Upper lobe of right lung (tissue), 1 donor: Measurements from ENCODE around the gene DNAJC6. TPM values are rescaled to one million over a fixed set of nuclear protein-coding genes. Genes with fewer than 3 reads are reported as not detected.

Experiments used
- ATAC-seq: fragments of 200-7000 bp; cut with Tn5 transposase; one replicate; pipeline ENCODE4 v1.9.1; 2020; ENCODE audit warnings: mild to moderate bottlenecking, moderate library complexity
- DNase-seq: peaks from one replicate; pipeline ENCODE4 v3.0.0-alpha.2; 2020
- H3K27ac ChIP-seq: fragments of 200-600 bp; one replicate; pipeline ENCODE4 v1.8.0; 2022
- H3K27me3 ChIP-seq: fragments of 200-600 bp; one replicate; pipeline ENCODE4 v1.8.0; 2022; ENCODE audit warnings: mild to moderate bottlenecking
- H3K36me3 ChIP-seq: fragments of 200-600 bp; one replicate; pipeline ENCODE4 v1.8.0; 2022
- H3K4me1 ChIP-seq: fragments of 200-600 bp; one replicate; pipeline ENCODE4 v1.8.0; 2022
- H3K4me3 ChIP-seq: fragments of 200-600 bp; one replicate; pipeline ENCODE4 v1.8.0; 2022; ENCODE audit warnings: mild to moderate bottlenecking
- H3K9me3 ChIP-seq: fragments of 200-600 bp; one replicate; pipeline ENCODE4 v1.8.0; 2022
- intact Hi-C: fragments of 100-400 bp; cut with DNase I; formaldehyde crosslinking; loops from one replicate; pipeline ENCODE4 v1.11.0; 2022
- total RNA-seq: library from RNA; stranded (reverse); fragmentation: NEBNext Ultra II Directional; extraction: Animal tissue kit (Norgen Biotek cat#: 25700); gene quantifications from one replicate; pipeline ENCODE4 v1.2.1, GENCODE V29; 2021
- TF ChIP-seq, protein P1 (sequence below): fragments of 200-600 bp; IDR thresholded peaks from one replicate; pipeline ENCODE4 v1.8.0; 2022; ENCODE audit warnings: antibody characterized with exemption
- donor health status: DM: no; HTN: yes; CAD: no; lungs with severe emphysema.

DNAJC6 gene
- total RNA-seq, 1 donor from 2014 or later = 6.6 TPM

DNA sequence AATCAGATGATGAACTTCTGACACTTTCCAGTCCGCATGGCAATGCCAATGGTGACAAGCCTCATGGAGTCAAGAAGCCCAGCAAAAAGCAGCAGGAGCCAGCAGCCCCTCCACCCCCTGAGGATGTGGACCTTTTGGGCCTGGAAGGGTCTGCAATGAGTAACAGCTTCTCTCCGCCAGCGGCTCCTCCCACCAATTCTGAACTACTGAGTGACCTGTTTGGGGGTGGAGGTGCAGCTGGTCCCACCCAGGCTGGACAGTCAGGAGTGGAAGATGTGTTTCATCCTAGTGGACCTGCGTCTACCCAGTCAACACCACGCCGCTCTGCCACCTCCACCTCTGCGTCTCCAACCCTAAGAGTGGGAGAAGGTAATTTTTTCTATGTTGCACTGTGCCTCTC lies 83.2 kb downstream of the DNAJC6 start:
- DNase-seq (peak; percentile 56), ATAC-seq (no peak)
- Histone ChIP-seq H3K9me3 (no peaks in the 10 kb centered on the region), H3K4me1 (no peaks in the 10 kb centered on the region), H3K27ac (no peak overlapping the region), H3K27me3 (no peaks in the 10 kb centered on the region), H3K36me3 (no peaks in the 10 kb centered on the region), H3K4me3 (no peak overlapping the region)
- TF ChIP-seq, protein P1, sequence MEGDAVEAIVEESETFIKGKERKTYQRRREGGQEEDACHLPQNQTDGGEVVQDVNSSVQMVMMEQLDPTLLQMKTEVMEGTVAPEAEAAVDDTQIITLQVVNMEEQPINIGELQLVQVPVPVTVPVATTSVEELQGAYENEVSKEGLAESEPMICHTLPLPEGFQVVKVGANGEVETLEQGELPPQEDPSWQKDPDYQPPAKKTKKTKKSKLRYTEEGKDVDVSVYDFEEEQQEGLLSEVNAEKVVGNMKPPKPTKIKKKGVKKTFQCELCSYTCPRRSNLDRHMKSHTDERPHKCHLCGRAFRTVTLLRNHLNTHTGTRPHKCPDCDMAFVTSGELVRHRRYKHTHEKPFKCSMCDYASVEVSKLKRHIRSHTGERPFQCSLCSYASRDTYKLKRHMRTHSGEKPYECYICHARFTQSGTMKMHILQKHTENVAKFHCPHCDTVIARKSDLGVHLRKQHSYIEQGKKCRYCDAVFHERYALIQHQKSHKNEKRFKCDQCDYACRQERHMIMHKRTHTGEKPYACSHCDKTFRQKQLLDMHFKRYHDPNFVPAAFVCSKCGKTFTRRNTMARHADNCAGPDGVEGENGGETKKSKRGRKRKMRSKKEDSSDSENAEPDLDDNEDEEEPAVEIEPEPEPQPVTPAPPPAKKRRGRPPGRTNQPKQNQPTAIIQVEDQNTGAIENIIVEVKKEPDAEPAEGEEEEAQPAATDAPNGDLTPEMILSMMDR = no peak
- intact Hi-C loops = no loop called here

DNA sequence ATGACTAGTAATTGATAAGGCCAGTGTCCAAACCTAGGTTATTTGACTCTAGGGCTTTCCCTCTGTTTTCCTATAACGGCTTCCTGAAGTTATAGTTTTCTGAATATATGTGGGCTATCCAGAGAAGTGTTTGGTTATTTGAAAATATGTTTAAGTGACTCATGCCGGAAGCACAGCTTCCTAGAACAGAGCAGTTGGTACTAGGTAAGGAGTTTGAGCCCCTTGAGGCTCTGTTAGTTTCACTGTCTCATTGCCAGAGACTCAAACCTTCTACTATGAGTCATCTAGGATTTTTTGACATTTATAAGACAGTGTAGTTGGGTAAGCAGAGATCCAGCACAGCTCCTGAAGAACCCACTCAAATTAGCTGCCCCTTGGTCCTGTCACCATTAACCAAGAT lies 84.0 kb downstream of the DNAJC6 start:
- no peaks in the 10 kb centered on the region for H3K4me1 ChIP-seq
- no peak for ATAC-seq
- no peak overlapping the region for H3K27ac ChIP-seq
- no peak for DNase-seq
- no peaks in the 10 kb centered on the region for H3K9me3 ChIP-seq
- no peaks in the 10 kb centered on the region for H3K36me3 ChIP-seq
- intact Hi-C loops = no loop called here
- no peak overlapping the region for H3K4me3 ChIP-seq
- no peaks in the 10 kb centered on the region for H3K27me3 ChIP-seq
- TF ChIP-seq, protein P1 = no peak

DNA sequence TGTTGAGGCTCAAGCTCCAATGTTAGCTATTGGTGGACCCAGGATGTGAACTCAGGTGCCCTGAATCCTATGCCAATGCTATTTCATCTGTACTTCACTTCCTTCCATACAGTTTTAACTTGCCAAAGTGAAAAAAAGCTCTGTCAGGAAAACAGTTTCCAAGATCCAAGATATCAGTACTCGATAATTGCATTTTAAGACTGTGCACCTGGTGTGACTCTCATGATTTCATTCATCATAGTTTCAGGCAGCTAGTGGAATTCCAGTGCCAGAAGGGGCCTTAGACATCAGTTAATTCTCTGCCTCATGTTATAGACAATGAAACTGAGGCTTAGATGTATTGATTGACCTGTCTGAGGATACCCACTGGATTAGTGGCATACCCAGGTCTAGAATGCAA lies 84.6 kb downstream of the DNAJC6 start:
- no peaks in the 10 kb centered on the region for H3K27me3 ChIP-seq
- no peak for DNase-seq

DNA sequence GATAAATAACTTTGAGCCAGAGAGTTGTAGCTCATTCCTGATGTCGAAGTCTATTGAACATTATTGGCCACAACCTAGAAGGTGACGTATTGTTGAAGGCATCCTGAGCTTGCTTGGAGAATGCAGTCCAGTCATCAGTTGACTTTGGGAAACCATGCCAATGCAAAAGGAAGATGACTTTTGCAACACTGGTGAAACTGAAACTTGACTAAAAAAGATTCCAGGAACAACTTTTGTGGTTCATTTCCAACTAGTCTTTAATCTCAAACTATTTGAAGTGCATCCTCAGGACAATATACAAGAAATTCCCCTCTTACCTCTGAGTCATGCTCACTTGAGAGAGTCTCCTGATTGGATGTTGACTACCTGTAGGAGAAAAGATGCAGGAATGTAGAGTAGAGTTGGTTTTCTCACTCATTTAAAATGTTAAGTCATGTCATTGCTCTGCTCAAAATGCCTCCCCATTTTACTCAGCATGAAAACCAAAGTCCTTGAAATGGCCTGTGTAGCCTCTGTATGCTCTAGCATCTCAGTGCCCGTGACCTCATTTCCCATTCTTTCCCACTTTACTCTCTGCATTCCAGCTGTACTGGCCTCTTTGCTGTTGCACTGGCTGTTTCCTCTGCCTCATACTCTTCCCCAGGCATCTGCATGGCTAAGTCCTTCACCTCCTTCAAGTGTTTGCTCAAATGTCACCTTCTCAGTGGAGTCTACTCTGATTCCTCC lies 86.7 kb downstream of the DNAJC6 start:
- DNase-seq (no peak), ATAC-seq (peak; percentile 88)
- intact Hi-C loops = no loop called here
- Histone ChIP-seq H3K27me3 (no peaks in the 10 kb centered on the region), H3K9me3 (no peaks in the 10 kb centered on the region), H3K4me1 (no peaks in the 10 kb centered on the region), H3K4me3 (no peak overlapping the region), H3K27ac (no peak overlapping the region), H3K36me3 (no peaks in the 10 kb centered on the region)
- TF ChIP-seq, protein P1 = no peak

More for the DNA sequence above, 84.6 kb downstream of the DNAJC6 start:
- Histone ChIP-seq H3K27ac (no peak overlapping the region), H3K9me3 (no peaks in the 10 kb centered on the region), H3K4me1 (no peaks in the 10 kb centered on the region), H3K36me3 (no peaks in the 10 kb centered on the region), H3K4me3 (no peak overlapping the region)
- no peak for ATAC-seq
- intact Hi-C loops = no loop called here
- TF ChIP-seq, protein P1 = no peak

DNA sequence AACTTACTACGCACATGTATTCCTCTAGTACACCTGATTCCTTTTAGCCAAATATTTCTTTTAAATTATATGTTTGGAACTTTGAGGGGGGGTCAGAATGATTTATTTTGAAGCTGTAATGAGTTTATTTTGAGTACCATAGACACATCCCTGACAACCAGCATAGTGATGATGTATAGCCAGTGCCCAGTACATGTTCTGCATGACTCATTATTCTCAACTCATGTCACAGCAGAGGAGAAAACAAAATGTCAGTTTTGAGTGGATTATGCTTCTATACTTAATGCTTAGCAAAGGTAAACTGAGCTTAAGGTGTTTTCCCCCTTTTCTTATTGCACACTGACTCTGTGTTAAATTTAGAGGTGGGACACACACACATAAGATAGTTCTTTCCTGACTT lies 88.7 kb downstream of the DNAJC6 start:
- ATAC-seq = no peak

More for the DNA sequence above, 88.7 kb downstream of the DNAJC6 start:
- H3K36me3 ChIP-seq = no peaks in the 10 kb centered on the region
- no peak overlapping the region for H3K4me3 ChIP-seq
- H3K9me3 ChIP-seq = no peaks in the 10 kb centered on the region
- DNase-seq = no peak
- TF ChIP-seq, protein P1 = no peak
- H3K27ac ChIP-seq = no peak overlapping the region
- intact Hi-C loops = no loop called here
- H3K4me1 ChIP-seq = no peaks in the 10 kb centered on the region
- H3K27me3 ChIP-seq = no peaks in the 10 kb centered on the region
